ENCODE results near the gene BLOC1S1.

Gene BLOC1S1

GRCh38 chr12:55676707-55677106 is 39.1 kb upstream of the BLOC1S1 start:
- Histone ChIP-seq H3K36me3 (ENCODE audit: control insufficient read depth, insufficient read depth, low read length) (no peaks in the 10 kb centered on the region), H3K79me1 (ENCODE audit: low read length) (no peaks in the 10 kb centered on the region), H3K9ac (ENCODE audit: low read length) (no peak overlapping the region), H4K8ac (ENCODE audit: low read depth, low read length) (no peak overlapping the region), H3K27me3 (ENCODE audit: insufficient read depth, low read length, poor library complexity) (no peaks in the 10 kb centered on the region), H3K27ac (ENCODE audit: low read depth, low read length) (no peak overlapping the region), H3K56ac (ENCODE audit: low read length) (no peak overlapping the region), H2BK120ac (ENCODE audit: low read depth, low read length) (no peak overlapping the region), H4K5ac (ENCODE audit: low read length) (no peak overlapping the region), H3K4me2 (ENCODE audit: low read length) (no peak overlapping the region), H2AK5ac (ENCODE audit: low read length) (no peak overlapping the region), H2BK15ac (replicated peaks; ENCODE audit: low read depth) (no peak overlapping the region), H3K4me1 (ENCODE audit: control insufficient read depth, low read depth, low read length) (no peaks in the 10 kb centered on the region), H2BK5ac (ENCODE audit: low read length) (no peak overlapping the region), H3K18ac (ENCODE audit: low read length) (no peak overlapping the region), H3K4me3 (ENCODE audit: low read length) (no peak overlapping the region), H3K23ac (ENCODE audit: low read length) (no peak overlapping the region), H3K4ac (ENCODE audit: low read depth, low read length) (no peak overlapping the region), H3K79me2 (ENCODE audit: control insufficient read depth, insufficient read depth, low read length) (no peaks in the 10 kb centered on the region)
- WGBS (ENCODE audit: extremely low coverage, insufficient coverage, low lambda C conversion rate) = 100% methylated on average over 1 of the region's 6 CpGs
- DNase-seq = no peak

GRCh38 chr12:55679691-55680090 is 36.2 kb upstream of the BLOC1S1 start:
- Histone ChIP-seq H4K8ac (ENCODE audit: low read depth, low read length) (no peak overlapping the region), H3K27ac (ENCODE audit: low read depth, low read length) (no peak overlapping the region), H4K5ac (ENCODE audit: low read length) (no peak overlapping the region), H3K4me2 (ENCODE audit: low read length) (no peak overlapping the region), H2BK15ac (replicated peaks; ENCODE audit: low read depth) (no peak overlapping the region), H3K79me1 (ENCODE audit: low read length) (no peaks in the 10 kb centered on the region), H3K18ac (ENCODE audit: low read length) (no peak overlapping the region), H3K56ac (ENCODE audit: low read length) (no peak overlapping the region), H3K27me3 (ENCODE audit: insufficient read depth, low read length, poor library complexity) (no peaks in the 10 kb centered on the region), H2BK120ac (ENCODE audit: low read depth, low read length) (no peak overlapping the region), H3K4me3 (ENCODE audit: low read length) (no peak overlapping the region), H3K36me3 (ENCODE audit: control insufficient read depth, insufficient read depth, low read length) (no peaks in the 10 kb centered on the region), H3K9ac (ENCODE audit: low read length) (no peak overlapping the region), H3K79me2 (ENCODE audit: control insufficient read depth, insufficient read depth, low read length) (no peaks in the 10 kb centered on the region), H3K4ac (ENCODE audit: low read depth, low read length) (no peak overlapping the region), H3K4me1 (ENCODE audit: control insufficient read depth, low read depth, low read length) (no peaks in the 10 kb centered on the region), H3K23ac (ENCODE audit: low read length) (no peak overlapping the region), H2AK5ac (ENCODE audit: low read length) (no peak overlapping the region), H2BK5ac (ENCODE audit: low read length) (no peak overlapping the region)
- no CpG with 5 or more reads among the region's 5 CpGs for WGBS (ENCODE audit: extremely low coverage, insufficient coverage, low lambda C conversion rate)
- DNase-seq = no peak

GRCh38 chr12:55681142-55682077 is 34.4 kb upstream of the BLOC1S1 start:
- no peak overlapping the region for H2BK120ac ChIP-seq (ENCODE audit: low read depth, low read length)
- H3K79me1 ChIP-seq (ENCODE audit: low read length) = no peaks in the 10 kb centered on the region
- no peaks in the 10 kb centered on the region for H3K36me3 ChIP-seq (ENCODE audit: control insufficient read depth, insufficient read depth, low read length)
- peak overlapping the region; percentile 75 for H3K56ac ChIP-seq (ENCODE audit: low read length)
- no peak overlapping the region for H4K8ac ChIP-seq (ENCODE audit: low read depth, low read length)
- no peaks in the 10 kb centered on the region for H3K27me3 ChIP-seq (ENCODE audit: insufficient read depth, low read length, poor library complexity)
- no peak overlapping the region for H2BK5ac ChIP-seq (ENCODE audit: low read length)
- no peak overlapping the region for H3K4me3 ChIP-seq (ENCODE audit: low read length)
- peak overlapping the region; percentile 34 for H3K18ac ChIP-seq (ENCODE audit: low read length)
- no CpG with 5 or more reads among the region's 17 CpGs for WGBS (ENCODE audit: extremely low coverage, insufficient coverage, low lambda C conversion rate)
- peak; percentile 97 for DNase-seq
- H3K9ac ChIP-seq (ENCODE audit: low read length) = peak overlapping the region; percentile 34
- H3K4me2 ChIP-seq (ENCODE audit: low read length) = no peak overlapping the region
- H2BK15ac ChIP-seq (replicated peaks; ENCODE audit: low read depth) = no peak overlapping the region
- H3K27ac ChIP-seq (ENCODE audit: low read depth, low read length) = no peak overlapping the region
- H3K23ac ChIP-seq (ENCODE audit: low read length) = no peak overlapping the region
- no peaks in the 10 kb centered on the region for H3K4me1 ChIP-seq (ENCODE audit: control insufficient read depth, low read depth, low read length)
- H3K79me2 ChIP-seq (ENCODE audit: control insufficient read depth, insufficient read depth, low read length) = no peaks in the 10 kb centered on the region
- H2AK5ac ChIP-seq (ENCODE audit: low read length) = no peak overlapping the region
- H4K5ac ChIP-seq (ENCODE audit: low read length) = peak overlapping the region; percentile 73
- H3K4ac ChIP-seq (ENCODE audit: low read depth, low read length) = no peak overlapping the region

GRCh38 chr12:55682087-55682796 is 33.6 kb upstream of the BLOC1S1 start:
- H2BK120ac ChIP-seq (ENCODE audit: low read depth, low read length) = no peak overlapping the region
- H4K8ac ChIP-seq (ENCODE audit: low read depth, low read length) = no peak overlapping the region
- no peak overlapping the region for H2BK15ac ChIP-seq (replicated peaks; ENCODE audit: low read depth)
- H3K23ac ChIP-seq (ENCODE audit: low read length) = no peak overlapping the region
- peak overlapping the region; percentile 73 for H4K5ac ChIP-seq (ENCODE audit: low read length)
- H3K56ac ChIP-seq (ENCODE audit: low read length) = peak overlapping the region; percentile 75
- no peaks in the 10 kb centered on the region for H3K27me3 ChIP-seq (ENCODE audit: insufficient read depth, low read length, poor library complexity)
- no peak overlapping the region for H3K4me3 ChIP-seq (ENCODE audit: low read length)
- no peak overlapping the region for H3K4me2 ChIP-seq (ENCODE audit: low read length)
- H3K18ac ChIP-seq (ENCODE audit: low read length) = peak overlapping the region; percentile 34
- no peak overlapping the region for H2BK5ac ChIP-seq (ENCODE audit: low read length)
- H3K9ac ChIP-seq (ENCODE audit: low read length) = peak overlapping the region; percentile 23
- no peaks in the 10 kb centered on the region for H3K79me1 ChIP-seq (ENCODE audit: low read length)
- no CpG with 5 or more reads among the region's 13 CpGs for WGBS (ENCODE audit: extremely low coverage, insufficient coverage, low lambda C conversion rate)
- no peaks in the 10 kb centered on the region for H3K79me2 ChIP-seq (ENCODE audit: control insufficient read depth, insufficient read depth, low read length)
- H3K4me1 ChIP-seq (ENCODE audit: control insufficient read depth, low read depth, low read length) = no peaks in the 10 kb centered on the region
- H3K27ac ChIP-seq (ENCODE audit: low read depth, low read length) = no peak overlapping the region
- H3K36me3 ChIP-seq (ENCODE audit: control insufficient read depth, insufficient read depth, low read length) = no peaks in the 10 kb centered on the region
- DNase-seq = no peak
- no peak overlapping the region for H2AK5ac ChIP-seq (ENCODE audit: low read length)
- no peak overlapping the region for H3K4ac ChIP-seq (ENCODE audit: low read depth, low read length)

GRCh38 chr12:55683676-55684075 is 32.2 kb upstream of the BLOC1S1 start:
- Histone ChIP-seq H3K56ac (ENCODE audit: low read length) (no peak overlapping the region), H3K79me2 (ENCODE audit: control insufficient read depth, insufficient read depth, low read length) (no peaks in the 10 kb centered on the region), H3K4me2 (ENCODE audit: low read length) (no peak overlapping the region), H3K79me1 (ENCODE audit: low read length) (no peaks in the 10 kb centered on the region), H3K36me3 (ENCODE audit: control insufficient read depth, insufficient read depth, low read length) (no peaks in the 10 kb centered on the region), H3K27me3 (ENCODE audit: insufficient read depth, low read length, poor library complexity) (no peaks in the 10 kb centered on the region), H2BK5ac (ENCODE audit: low read length) (no peak overlapping the region), H3K23ac (ENCODE audit: low read length) (no peak overlapping the region), H3K4me3 (ENCODE audit: low read length) (no peak overlapping the region), H3K4ac (ENCODE audit: low read depth, low read length) (no peak overlapping the region), H2BK120ac (ENCODE audit: low read depth, low read length) (no peak overlapping the region), H3K9ac (ENCODE audit: low read length) (no peak overlapping the region), H2BK15ac (replicated peaks; ENCODE audit: low read depth) (no peak overlapping the region), H3K4me1 (ENCODE audit: control insufficient read depth, low read depth, low read length) (no peaks in the 10 kb centered on the region), H4K8ac (ENCODE audit: low read depth, low read length) (no peak overlapping the region), H4K5ac (ENCODE audit: low read length) (no peak overlapping the region), H3K18ac (ENCODE audit: low read length) (no peak overlapping the region), H3K27ac (ENCODE audit: low read depth, low read length) (no peak overlapping the region), H2AK5ac (ENCODE audit: low read length) (no peak overlapping the region)
- DNase-seq = no peak
- WGBS (ENCODE audit: extremely low coverage, insufficient coverage, low lambda C conversion rate) = no CpG with 5 or more reads among the region's 7 CpGs
